GM19240 (cell line): Measurements from ENCODE around the gene GPR61.

Experiments
- DNase-seq: peaks from one replicate; pipeline ENCODE4 v3.0.0; 2011; ENCODE audit warnings: low spot score; ENCODE audit not compliant: insufficient read length

GPR61 gene

GRCh38 chr1:109509176-109510134, 30.2 kb upstream of the GPR61 start, which contains the start of gene AMIGO1:
Gene AMIGO1, minus strand, starts transcription at chr1:109509727. Its CDS starts 815 bp downstream, at chr1:109508912.
- DNase-seq, result peak; percentile 61

- DNase-seq, result no peak
Observed at GRCh38 chr1:109513110-109513710, 26.5 kb upstream of the GPR61 start.

- DNase-seq, result no peak
Observed at GRCh38 chr1:109514846-109515245, 24.8 kb upstream of the GPR61 start.

GRCh38 chr1:109516872-109517271, 22.8 kb upstream of the GPR61 start:
- no peak for DNase-seq

- no peak for DNase-seq
Observed at GRCh38 chr1:109517337-109517736, 22.3 kb upstream of the GPR61 start.

- no peak for DNase-seq
Observed at GRCh38 chr1:109521002-109521951, 18.4 kb upstream of the GPR61 start.

- DNase-seq, result no peak
Observed at GRCh38 chr1:109522026-109522425, 17.6 kb upstream of the GPR61 start.

GRCh38 chr1:109523706-109524105, 16.0 kb upstream of the GPR61 start:
- DNase-seq, result no peak

GRCh38 chr1:109527098-109527811, 12.4 kb upstream of the GPR61 start:
- DNase-seq, result no peak

GRCh38 chr1:109527846-109528695, 11.6 kb upstream of the GPR61 start:
- no peak for DNase-seq

- no peak for DNase-seq
Observed at GRCh38 chr1:109528712-109529111, 11.0 kb upstream of the GPR61 start.

GRCh38 chr1:109529881-109530456, 9.7 kb upstream of the GPR61 start:
- no peak for DNase-seq

- no peak for DNase-seq
Observed at GRCh38 chr1:109530457-109531087, 9.1 kb upstream of the GPR61 start.

GRCh38 chr1:109531380-109531779, 8.3 kb upstream of the GPR61 start:
- DNase-seq, result no peak

GRCh38 chr1:109531826-109532364, 7.8 kb upstream of the GPR61 start:
- DNase-seq, result no peak

- DNase-seq, result peak; percentile 69
Observed at GRCh38 chr1:109532365-109533136, 7.1 kb upstream of the GPR61 start.

GRCh38 chr1:109534307-109534858, 5.3 kb upstream of the GPR61 start:
- no peak for DNase-seq

GRCh38 chr1:109535481-109535880, 4.2 kb upstream of the GPR61 start:
- DNase-seq, result no peak
